PC-3 (cell line): ENCODE results near the gene NBAS. TPM values are rescaled to one million over a fixed set of nuclear protein-coding genes. Genes with fewer than 3 reads are reported as not detected.

Experiments used
- ATAC-seq: fragments of 200-7000 bp; cut with Tn5 transposase; 2 replicates; pipeline ENCODE4 v1.9.1; 2020; ENCODE audit warnings: mild to moderate bottlenecking, moderate library complexity
- BruUV-seq: library from RNA; stranded (reverse); fragments of 400-500 nt; replicated peaks from 2 replicates; lab custom pipeline; 2021; lab: Mats Ljungman, UMichigan
- CTCF ChIA-PET: fragments of 300-600 bp; sonication (Branson Sonifier 250); formaldehyde crosslinking; loops from one replicate; lab custom pipeline; 2022; ENCODE audit warnings: antibody characterized with exemption; lab: Charles Lee
- POLR2A ChIA-PET: fragments of 300-600 bp; sonication (Branson Sonifier 250); formaldehyde crosslinking; loops from one replicate; lab custom pipeline; 2022; ENCODE audit warnings: antibody characterized with exemption; ENCODE audit not compliant: unreplicated experiment; lab: Charles Lee
- DNase-seq: peaks from one replicate; pipeline ENCODE4 v3.0.0-alpha.2; 2015
- H2AFZ ChIP-seq: fragments of 300-600 bp; sonication (generic); 2 replicates; pipeline ENCODE4 v1.6.0; 2016; ENCODE audit warnings: antibody characterized with exemption, low read length
- H3F3A ChIP-seq: fragments of 300-600 bp; sonication (generic); one replicate; pipeline ENCODE4 v1.6.0; 2017; ENCODE audit warnings: antibody characterized with exemption, low read length, control low read depth, mild to moderate bottlenecking; ENCODE audit not compliant: unreplicated experiment
- H3K27ac ChIP-seq: fragments of 300-600 bp; sonication (generic); 2 replicates; pipeline ENCODE4 v1.5.1; 2016; ENCODE audit warnings: mild to moderate bottlenecking, low read length
- H3K27me3 ChIP-seq: fragments of 300-600 bp; sonication (generic); 2 replicates; pipeline ENCODE4 v1.6.1; 2016; ENCODE audit warnings: low read length, mixed read lengths
- H3K36me3 ChIP-seq: fragments of 300-600 bp; sonication (generic); 2 replicates; pipeline ENCODE4 v1.6.1; 2016; ENCODE audit warnings: low read depth, mixed run types, low read length, mixed read lengths
- H3K4me1 ChIP-seq: fragments of 300-600 bp; sonication (generic); 2 replicates; pipeline ENCODE4 v1.5.1; 2016; ENCODE audit warnings: low read length; ENCODE audit not compliant: insufficient read depth
- H3K4me2 ChIP-seq: fragments of 300-600 bp; sonication (generic); 2 replicates; pipeline ENCODE4 v1.6.0; 2016; ENCODE audit warnings: low read length
- H3K4me3 ChIP-seq: fragments of 300-600 bp; sonication (generic); 2 replicates; pipeline ENCODE4 v1.5.1; 2016; ENCODE audit warnings: mild to moderate bottlenecking, low read length, mixed read lengths
- H3K79me2 ChIP-seq: fragments of 300-600 bp; sonication (generic); 2 replicates; pipeline ENCODE4 v1.6.1; 2017; ENCODE audit warnings: low read length, mixed read lengths
- H3K9ac ChIP-seq: fragments of 300-600 bp; sonication (generic); 2 replicates; pipeline ENCODE4 v1.6.0; 2016; ENCODE audit warnings: mild to moderate bottlenecking, low read length
- H3K9me2 ChIP-seq: fragments of 300-600 bp; sonication (generic); replicated peaks from 2 replicates; pipeline ENCODE4 v1.6.1; 2016; ENCODE audit warnings: mixed run types, low read length, mixed read lengths
- H3K9me3 ChIP-seq: fragments of 300-600 bp; sonication (generic); 2 replicates; pipeline ENCODE4 v1.6.1; 2016; ENCODE audit warnings: low read length, mixed read lengths
- H4K20me1 ChIP-seq: fragments of 300-600 bp; sonication (generic); 2 replicates; pipeline ENCODE4 v1.6.1; 2016; ENCODE audit warnings: low read length, mixed read lengths
- EZH2 ChIP-seq: fragments of 300-600 bp; sonication (generic); IDR thresholded peaks from one replicate; pipeline ENCODE4 v1.6.1; 2017; ENCODE audit warnings: antibody characterized with exemption, mild to moderate bottlenecking, low read length; ENCODE audit not compliant: unreplicated experiment
- EZH2phosphoT487 ChIP-seq: fragments of 300-600 bp; sonication (generic); IDR thresholded peaks from 2 replicates; pipeline ENCODE4 v1.6.1; 2018; ENCODE audit warnings: mild to moderate bottlenecking, antibody characterized with exemption, low read length, borderline replicate concordance
- intact Hi-C: fragments of 100-400 bp; cut with micrococcal nuclease; formaldehyde crosslinking; loops from 2 replicates; pipeline ENCODE4 v1.9.0; 2023
- total RNA-seq: library from RNA; depleted of rRNA; stranded (reverse); fragments of >200 nt; gene quantifications from 2 replicates; pipeline ENCODE4 v1.2.3, GENCODE V29; 2014
- TF ChIP-seq, protein P1 (sequence below): fragments of 300-600 bp; sonication (generic); conservative IDR thresholded peaks from 2 replicates; pipeline ENCODE4 v1.5.1; 2017; ENCODE audit warnings: antibody characterized with exemption, low read depth, mild to moderate bottlenecking, low read length

The NBAS gene
- total RNA-seq, 1 experiment from 2014 or later: 37.2 TPM

DNA sequence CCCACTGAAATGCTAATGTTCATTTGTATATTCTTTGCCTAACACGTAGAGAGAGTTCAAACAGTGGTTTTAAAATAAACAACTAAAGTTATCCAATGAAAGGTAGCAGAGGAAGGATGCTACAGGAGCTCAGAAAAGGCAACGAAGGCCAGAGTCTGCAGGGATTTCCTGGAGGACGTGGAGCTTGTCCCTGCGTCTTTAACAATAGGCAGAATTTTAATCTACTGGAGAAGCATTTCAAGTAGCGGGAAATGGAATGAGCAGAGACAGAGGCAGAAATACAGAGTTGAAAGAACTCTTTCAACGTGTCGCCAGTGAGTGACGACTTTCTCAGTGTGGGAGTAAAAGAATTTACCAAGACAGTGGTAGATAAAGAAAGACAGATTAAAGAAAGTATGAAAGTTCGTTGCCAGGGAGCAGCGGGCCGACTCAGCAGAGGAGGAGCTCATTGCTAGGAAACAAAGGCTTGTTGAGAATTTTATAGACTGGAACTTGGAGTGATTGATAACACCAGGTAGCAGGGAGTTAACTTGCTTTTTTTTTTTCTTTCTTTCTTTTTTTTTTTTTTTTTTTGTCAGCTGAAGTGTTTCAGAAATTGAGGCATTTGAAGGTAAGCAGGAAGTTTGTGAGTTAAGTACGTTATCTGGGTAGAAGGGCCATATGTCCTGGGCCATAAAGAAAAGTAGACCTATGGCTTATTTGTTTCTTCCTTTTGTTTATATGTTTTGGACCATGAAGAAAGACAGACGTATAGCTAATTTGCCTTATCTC lies 625 bp upstream of the NBAS start:
- Histone ChIP-seq H3K9me2 (no peaks in the 10 kb centered on the region), H3K27me3 (no peaks in the 10 kb centered on the region), H3K27ac (no peak overlapping the region), H4K20me1 (no peaks in the 10 kb centered on the region), H3K4me1 (peaks cover 18% of the 10 kb centered on the region; the same call in 1 of the 2 replicates), H3K4me3 (peak overlapping the region; percentile 98), H3K79me2 (peaks cover 42% of the 10 kb centered on the region), H3K4me2 (peak overlapping the region; percentile 98), H3K9me3 (no peaks in the 10 kb centered on the region), H3F3A (no peaks in the 10 kb centered on the region), H3K36me3 (no peaks in the 10 kb centered on the region), H2AFZ (peak overlapping the region; percentile 100), H3K9ac (peak overlapping the region; percentile 83)
- ChIA-PET POLR2A (interaction anchor here (0.7 kb wide), 1 partner anchor 809 kb away, joined by 11 read pairs; no protein-coding TSS in a partner anchor), CTCF (interaction anchor here (1.8 kb wide), 1 partner anchor 16 kb away, joined by 14 read pairs; no protein-coding TSS in a partner anchor)
- BruUV-seq: no TSS peak
- TF ChIP-seq EZH2phosphoT487 (no peak), EZH2 (no peak)
- TF ChIP-seq, protein P1, sequence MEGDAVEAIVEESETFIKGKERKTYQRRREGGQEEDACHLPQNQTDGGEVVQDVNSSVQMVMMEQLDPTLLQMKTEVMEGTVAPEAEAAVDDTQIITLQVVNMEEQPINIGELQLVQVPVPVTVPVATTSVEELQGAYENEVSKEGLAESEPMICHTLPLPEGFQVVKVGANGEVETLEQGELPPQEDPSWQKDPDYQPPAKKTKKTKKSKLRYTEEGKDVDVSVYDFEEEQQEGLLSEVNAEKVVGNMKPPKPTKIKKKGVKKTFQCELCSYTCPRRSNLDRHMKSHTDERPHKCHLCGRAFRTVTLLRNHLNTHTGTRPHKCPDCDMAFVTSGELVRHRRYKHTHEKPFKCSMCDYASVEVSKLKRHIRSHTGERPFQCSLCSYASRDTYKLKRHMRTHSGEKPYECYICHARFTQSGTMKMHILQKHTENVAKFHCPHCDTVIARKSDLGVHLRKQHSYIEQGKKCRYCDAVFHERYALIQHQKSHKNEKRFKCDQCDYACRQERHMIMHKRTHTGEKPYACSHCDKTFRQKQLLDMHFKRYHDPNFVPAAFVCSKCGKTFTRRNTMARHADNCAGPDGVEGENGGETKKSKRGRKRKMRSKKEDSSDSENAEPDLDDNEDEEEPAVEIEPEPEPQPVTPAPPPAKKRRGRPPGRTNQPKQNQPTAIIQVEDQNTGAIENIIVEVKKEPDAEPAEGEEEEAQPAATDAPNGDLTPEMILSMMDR: no peak
- ATAC-seq: peak; percentile 32
- DNase-seq: peak; percentile 25
- intact Hi-C loops: no loop called here

DNA sequence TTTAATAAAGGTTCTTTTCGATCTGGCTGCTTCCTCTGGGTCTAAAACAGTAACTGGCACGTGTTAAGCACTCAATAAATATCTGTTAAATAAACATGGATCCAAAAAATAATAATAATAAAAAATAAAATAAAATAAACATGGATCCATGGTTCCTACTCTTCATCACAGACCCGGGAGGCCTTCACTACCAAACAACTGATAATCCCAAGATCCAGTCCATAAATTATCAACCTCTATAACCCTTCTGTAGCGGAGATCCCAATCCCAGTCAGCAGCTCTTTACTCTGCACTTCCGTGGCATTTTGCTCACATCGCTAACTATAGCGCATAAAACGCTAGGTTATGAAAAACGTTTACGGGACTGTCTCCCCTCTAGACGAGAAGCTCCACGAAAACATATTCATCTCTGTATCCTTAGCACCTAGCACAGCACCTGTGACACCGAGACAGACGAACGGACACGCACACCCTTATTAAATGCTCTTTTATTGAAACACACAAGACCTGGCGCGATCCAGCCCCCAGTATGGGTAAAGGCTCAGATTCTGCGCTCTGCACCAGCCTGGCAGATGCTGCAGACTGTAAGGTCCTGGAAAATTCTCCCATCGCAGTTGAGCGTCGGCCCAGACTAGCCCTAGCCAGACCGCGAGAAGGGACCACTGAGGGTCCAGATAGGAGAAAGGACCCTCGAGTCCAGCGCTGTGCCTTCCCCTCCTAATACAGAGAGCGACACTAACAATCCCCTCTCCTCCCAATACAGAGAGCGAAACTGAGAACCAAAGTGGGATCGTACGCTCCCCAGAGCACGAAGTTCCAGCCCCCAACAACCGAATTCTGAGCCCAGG lies 770 bp downstream of the NBAS start:
- 0 out of 2 replicates have a peak, but pooled peaks cover 4% of the 10 kb centered on the region for H3K36me3 ChIP-seq
- no peaks in the 10 kb centered on the region for H3K9me2 ChIP-seq
- TF ChIP-seq, protein P1: no peak
- TF ChIP-seq EZH2phosphoT487: no peak
- TF ChIP-seq EZH2: no peak
- TSS peak; percentile 70 for BruUV-seq
- CTCF ChIA-PET: interaction anchor here (0.7 to 1.8 kb wide), 2 partner anchors 17 to 147 kb away, joined by 3 to 14 read pairs; no protein-coding TSS in a partner anchor
- H3K79me2 ChIP-seq: peaks cover 47% of the 10 kb centered on the region
- peak overlapping the region; percentile 98 for H3K4me2 ChIP-seq
- peak overlapping the region; percentile 83 for H3K9ac ChIP-seq
- POLR2A ChIA-PET: interaction anchor here (0.6 kb wide), 1 partner anchor 233 kb away, joined by 3 read pairs; no protein-coding TSS in a partner anchor
- no peaks in the 10 kb centered on the region for H3K27me3 ChIP-seq
- peak overlapping the region; percentile 98 for H3K4me3 ChIP-seq
- H3K27ac ChIP-seq: no peak overlapping the region
- H2AFZ ChIP-seq: peak overlapping the region; percentile 100
- H4K20me1 ChIP-seq: no peaks in the 10 kb centered on the region
- DNase-seq (peak; percentile 20), ATAC-seq (peak; percentile 71)
- no peaks in the 10 kb centered on the region for H3F3A ChIP-seq
- peaks cover 18% of the 10 kb centered on the region; the same call in 1 of the 2 replicates for H3K4me1 ChIP-seq
- intact Hi-C loops: no loop called here
- H3K9me3 ChIP-seq: no peaks in the 10 kb centered on the region
